NCI-H1105 (cell line): Measurements from ENCODE around the gene TSHZ2.

Source experiments
- DNase-seq: peaks from one replicate; lab custom pipeline; 2025; lab: John Stamatoyannopoulos, UW

Gene TSHZ2

GRCh38 chr20:53163486-53163885 is 191.3 kb downstream of the TSHZ2 start:
- DNase-seq: no peak

GRCh38 chr20:53164072-53164471 is 191.9 kb downstream of the TSHZ2 start:
- DNase-seq: no peak

DNA sequence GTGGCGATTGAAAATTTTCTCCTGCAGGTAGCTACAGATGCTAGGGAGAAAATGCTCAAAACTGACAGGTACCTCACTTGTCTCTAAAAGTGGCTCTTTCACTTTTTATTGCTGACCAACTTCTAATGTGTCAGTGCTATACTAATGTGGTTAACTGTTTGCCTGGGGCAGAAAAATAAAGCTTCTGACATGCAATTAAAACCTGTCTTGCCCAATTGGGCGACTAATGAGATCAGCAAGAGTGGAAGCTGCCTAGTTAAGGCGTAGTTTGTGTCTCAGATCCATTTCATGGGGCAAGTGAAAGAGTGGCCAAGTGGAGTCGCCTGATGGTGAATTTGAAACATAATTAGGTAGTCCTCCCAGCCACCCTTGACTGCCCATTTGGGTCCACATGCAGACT is 193.3 kb downstream of the TSHZ2 start:
- no peak for DNase-seq

DNA sequence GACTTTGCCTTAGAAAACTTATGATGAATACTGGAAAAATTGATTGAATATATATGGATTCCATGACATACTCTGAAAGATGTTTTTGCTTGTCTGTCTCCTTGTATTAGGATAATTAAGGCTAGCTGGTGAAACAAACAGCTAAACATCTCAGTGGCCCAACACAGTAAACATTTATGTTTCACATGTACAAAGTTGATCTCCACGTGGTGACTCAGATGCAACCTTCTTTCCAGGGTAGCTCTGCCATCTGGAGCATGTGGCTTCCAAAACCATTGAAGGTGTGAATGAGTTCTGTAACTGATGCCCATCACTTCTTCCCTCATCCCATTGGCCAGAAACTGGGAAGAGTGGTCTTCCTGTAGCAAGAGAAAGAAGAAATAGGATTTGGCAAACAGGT is 196.3 kb downstream of the TSHZ2 start:
- no peak for DNase-seq

- no peak for DNase-seq
Measured at GRCh38 chr20:53170196-53170595, 198.0 kb downstream of the TSHZ2 start.

DNA sequence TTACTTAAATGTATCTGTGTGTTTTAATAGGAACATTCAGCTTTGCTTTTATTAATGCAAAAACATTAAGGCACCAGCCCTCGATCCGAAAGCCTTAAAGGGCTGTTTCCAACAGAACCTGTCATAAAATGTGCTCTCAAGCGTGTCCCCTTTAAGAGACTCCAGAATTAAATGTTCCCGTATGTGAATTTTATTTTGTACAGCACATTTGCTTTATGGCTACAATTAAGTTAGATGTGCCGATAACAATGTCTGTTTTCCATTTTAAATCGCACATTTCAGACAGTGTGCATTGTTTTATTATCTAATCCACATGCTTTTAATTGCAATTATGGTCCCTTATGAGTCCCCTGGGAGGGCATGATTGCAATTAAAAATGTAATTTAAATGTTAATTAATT is 198.9 kb downstream of the TSHZ2 start:
- no peak for DNase-seq

- no peak for DNase-seq
Measured at GRCh38 chr20:53174454-53174853, 202.3 kb downstream of the TSHZ2 start.

DNA sequence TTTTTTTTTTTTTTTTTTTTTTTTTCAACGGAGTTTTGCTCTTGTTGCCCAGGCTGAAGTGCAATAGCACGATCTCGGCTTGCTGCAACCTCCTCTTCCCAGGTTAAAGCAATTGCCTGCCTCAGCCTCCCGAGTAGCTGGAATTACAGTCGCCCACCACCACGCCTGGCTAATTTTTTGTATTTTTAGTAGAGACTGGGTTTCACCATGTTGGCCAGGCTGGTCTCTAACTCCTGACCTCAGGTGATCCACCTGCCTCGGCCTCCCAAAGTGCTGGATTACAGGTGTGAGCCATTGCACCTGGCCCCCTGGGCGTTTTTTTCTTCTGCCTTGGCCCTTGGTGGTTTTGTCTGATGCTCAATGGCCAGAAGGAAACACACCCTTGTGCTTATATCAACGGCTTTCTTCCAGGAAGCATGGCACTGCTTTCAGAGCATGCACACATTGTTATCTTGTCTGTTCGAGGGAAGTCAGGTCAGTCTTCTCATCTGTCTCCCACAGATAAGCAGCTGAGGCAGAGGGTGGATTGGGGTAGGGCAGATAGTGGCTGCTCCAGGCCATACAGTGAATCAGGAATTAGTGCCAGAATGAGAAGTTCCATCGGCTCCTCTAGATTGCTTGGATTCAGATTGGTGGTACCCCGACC is 203.1 kb downstream of the TSHZ2 start:
- no peak for DNase-seq

DNA sequence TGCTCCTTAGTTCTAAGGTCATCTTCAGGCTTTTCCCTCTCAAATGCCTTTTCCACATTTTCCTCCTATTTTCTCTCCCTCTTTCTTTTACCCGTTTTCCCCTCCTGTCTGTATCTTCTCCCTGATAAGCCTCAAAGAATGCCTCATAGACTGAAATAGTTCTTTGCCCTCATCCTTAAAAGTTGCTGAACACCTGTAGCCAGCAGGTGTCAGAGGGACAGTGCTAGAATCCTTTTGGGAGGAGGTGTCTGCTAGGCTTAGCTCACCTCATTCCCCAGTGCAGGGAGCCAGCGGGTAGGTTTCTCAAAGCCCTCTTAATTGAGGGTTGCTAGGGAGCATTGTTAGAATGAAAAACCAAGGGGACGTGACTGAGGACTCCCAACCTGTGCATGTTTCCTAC is 204.0 kb downstream of the TSHZ2 start:
- no peak for DNase-seq

DNA sequence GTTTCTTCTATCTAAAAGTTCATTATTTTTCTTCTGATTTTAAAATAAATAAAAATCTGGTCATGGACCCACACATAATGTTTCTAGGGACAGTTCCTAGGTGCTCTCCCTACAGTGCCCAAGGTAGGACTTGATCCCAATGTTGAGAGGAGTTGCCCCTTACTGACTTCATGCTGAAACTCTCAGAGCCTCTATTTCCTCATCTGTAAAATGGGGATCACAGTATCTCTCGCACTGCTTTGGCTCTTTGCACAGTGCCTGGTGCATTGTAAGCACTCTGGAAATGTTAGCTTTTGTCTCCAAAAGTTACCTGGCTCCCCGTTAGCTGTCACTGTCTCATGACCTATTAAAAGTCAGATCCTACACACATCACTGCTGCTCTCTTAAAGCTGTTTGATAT is 205.5 kb downstream of the TSHZ2 start:
- DNase-seq: no peak

GRCh38 chr20:53179749-53180148 is 207.6 kb downstream of the TSHZ2 start:
- DNase-seq: no peak

GRCh38 chr20:53180928-53181362 is 208.8 kb downstream of the TSHZ2 start:
- DNase-seq: no peak

GRCh38 chr20:53181866-53182376 is 209.8 kb downstream of the TSHZ2 start:
- DNase-seq: no peak

DNA sequence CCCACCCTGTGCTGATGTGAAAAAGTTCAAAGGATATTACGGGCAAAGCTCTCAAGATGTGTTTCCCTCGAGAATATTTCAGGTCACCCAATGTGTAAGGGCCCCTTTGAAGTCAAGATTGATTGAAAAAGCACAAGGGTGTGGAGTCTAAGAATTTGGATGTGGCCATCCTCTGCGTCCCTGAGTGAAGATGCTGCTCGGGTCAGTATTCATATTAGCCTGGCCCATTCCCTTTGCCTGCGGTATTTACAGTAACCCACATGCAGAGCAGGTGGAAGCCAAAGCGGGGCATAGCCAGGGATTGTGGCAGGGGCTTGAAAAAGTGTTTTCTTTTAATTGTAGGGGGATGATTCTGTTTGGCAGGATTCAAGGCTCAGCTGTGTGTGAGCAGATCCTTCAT is 211.0 kb downstream of the TSHZ2 start:
- no peak for DNase-seq

- DNase-seq: no peak
Measured at GRCh38 chr20:53186635-53187034, 214.5 kb downstream of the TSHZ2 start.

GRCh38 chr20:53187392-53188068 is 215.4 kb downstream of the TSHZ2 start:
- no peak for DNase-seq

GRCh38 chr20:53190225-53190624 is 218.1 kb downstream of the TSHZ2 start:
- DNase-seq: no peak

DNA sequence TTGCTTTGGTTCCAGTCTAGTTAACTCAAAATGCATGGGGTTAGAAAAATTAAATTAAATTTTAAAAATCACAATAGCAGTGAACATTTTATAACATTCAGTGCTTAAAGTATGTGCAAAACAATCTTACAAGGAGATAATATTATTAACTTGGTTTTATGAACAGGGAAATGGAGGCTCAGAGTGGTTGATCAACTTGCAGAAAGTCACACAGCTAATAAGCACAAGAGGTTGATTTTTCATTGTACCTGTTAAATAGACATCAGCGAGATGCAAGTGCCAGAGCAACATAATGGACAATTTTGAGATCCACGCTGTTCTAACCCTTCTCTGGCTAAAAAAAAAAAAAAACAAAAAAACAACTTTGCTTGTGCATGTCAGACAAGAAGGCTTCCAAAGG is 219.8 kb downstream of the TSHZ2 start:
- no peak for DNase-seq

- DNase-seq: no peak
Measured at GRCh38 chr20:53194306-53195290, 222.4 kb downstream of the TSHZ2 start.

- no peak for DNase-seq
Measured at GRCh38 chr20:53195876-53196610, 223.9 kb downstream of the TSHZ2 start.

DNA sequence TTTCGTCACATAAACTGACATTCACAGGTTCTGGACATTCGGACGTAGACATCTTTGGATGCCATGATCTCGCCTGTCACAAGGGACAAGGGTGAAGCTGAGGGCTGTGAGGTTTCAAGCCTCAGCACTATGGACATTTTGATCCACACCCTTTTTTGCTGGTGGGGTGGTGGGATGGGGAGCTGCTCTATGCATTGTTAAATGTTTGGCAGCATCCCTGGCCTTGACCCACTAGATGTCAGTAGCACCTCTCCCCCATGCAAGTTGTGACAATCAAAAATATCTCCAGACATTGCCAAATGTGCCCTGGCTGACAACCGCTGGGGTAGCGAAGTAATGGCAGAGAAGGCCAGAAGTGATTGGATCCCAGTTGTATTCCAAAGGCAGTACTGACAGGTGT is 229.4 kb downstream of the TSHZ2 start:
- no peak for DNase-seq

DNA sequence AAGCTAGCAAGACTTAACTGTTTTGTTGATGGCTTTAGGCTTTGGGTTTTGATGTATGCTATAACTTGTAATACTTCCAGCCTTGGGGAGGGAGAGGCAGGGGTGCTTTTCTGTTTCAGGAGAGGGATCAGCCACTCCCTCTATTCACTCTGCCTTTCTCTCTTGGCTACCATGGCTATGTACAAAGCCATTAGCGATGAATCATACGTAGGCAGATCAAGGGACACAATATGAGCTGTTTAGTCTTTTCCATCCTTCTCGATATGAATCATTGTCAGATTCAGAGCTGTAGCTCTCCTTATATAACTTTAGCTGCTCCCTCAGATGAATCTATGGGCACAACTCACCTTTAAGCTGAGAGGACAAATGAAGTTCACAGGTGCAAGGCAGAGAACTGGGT is 230.6 kb downstream of the TSHZ2 start:
- DNase-seq: no peak
